Esophagus muscularis mucosa (tissue), 2 donors: ENCODE results near the gene MYO19.

Experiments used
- POLR2A ChIP-seq: fragments of 450-650 bp; IDR thresholded peaks from one replicate; pipeline ENCODE4 v1.6.1; 2017; ENCODE audit warnings: antibody characterized with exemption, moderate library complexity, mild to moderate bottlenecking, low read depth
- POLR2AphosphoS5 ChIP-seq, 2 donors: sonication (generic); formaldehyde crosslinking; IDR thresholded peaks; one replicate each; pipeline ENCODE4 v1.6.1; 2017; ENCODE audit warnings: antibody characterized with exemption in 2 of 2

- TF ChIP-seq POLR2A, result no peak
- no peak for TF ChIP-seq POLR2AphosphoS5 (IDR thresholded peaks at IDR 0.05)
Measured at GRCh38 chr17:36506249-36506826, 28.3 kb downstream of the MYO19 start.
